Testis (tissue), 3 donors: ENCODE data around the gene SPATA13. TPM values are rescaled to one million over a fixed set of nuclear protein-coding genes. Genes with fewer than 3 reads are reported as not detected.
A peak's percentile ranks its signal among the peaks of the same experiment; 100 is the strongest.

Experiments
- DNase-seq: peaks from one replicate; pipeline ENCODE4 v3.0.0-alpha.2; 2019
- H3K27ac ChIP-seq, 2 donors: fragments of 200-600 bp; sonication (generic); one replicate each; pipeline ENCODE4 v1.5.1; 2019
- H3K27me3 ChIP-seq: fragments of 200-600 bp; sonication (generic); one replicate; pipeline ENCODE4 v1.5.1; 2019
- H3K36me3 ChIP-seq: fragments of 200-600 bp; sonication (generic); one replicate; pipeline ENCODE4 v1.5.1; 2017; ENCODE audit warnings: low read depth; ENCODE audit errors: missing control alignments
- H3K4me1 ChIP-seq: fragments of 200-600 bp; sonication (generic); one replicate; pipeline ENCODE4 v1.5.1; 2019
- H3K4me3 ChIP-seq, 2 donors: fragments of 200-600 bp; sonication (generic); one replicate each; pipeline ENCODE4 v1.5.1; 2017 to 2019
- H3K9me3 ChIP-seq: fragments of 200-600 bp; sonication (generic); one replicate; pipeline ENCODE4 v1.5.1; 2017
- CTCF ChIP-seq, 3 experiments: fragments of 450-650 bp in 2 of 3; fragments of 200-600 bp in 1 of 3; sonication (generic) in 1 of 3; IDR thresholded peaks; one replicate each; pipeline ENCODE4 v1.5.1; 2016 to 2019; ENCODE audit warnings: antibody characterized with exemption in 3 of 3, mild to moderate bottlenecking in 2 of 3, moderate library complexity in 1 of 3
- POLR2A ChIP-seq: fragments of 450-650 bp; IDR thresholded peaks from one replicate; pipeline ENCODE4 v1.6.1; 2017; ENCODE audit warnings: antibody characterized with exemption, mild to moderate bottlenecking, moderate library complexity
- WGBS, 2 donors: methylation state at CpG; one replicate each; pipeline ENCODE4 v1.1.5; 2018; 5-methylcytosine and 5-hydroxymethylcytosine counted together
- intact Hi-C: fragments of 100-400 bp; cut with DNase I; formaldehyde crosslinking; loops from one replicate; pipeline ENCODE4 v1.15.1; 2023; ENCODE audit warnings: low total_unique reads
- polyA plus RNA-seq: library from polyadenylated mRNA; stranded (reverse); fragments of 350-450 nt; fragmentation: Illumina TruSeq; extraction: RNeasy Lipid Tissue Mini Kit (QIAGEN cat#74804); gene quantifications from one replicate; pipeline ENCODE4 v1.2.3, GENCODE V29; 2014; ENCODE audit warnings: low read depth, low replicate concordance; ENCODE audit not compliant: insufficient read depth
- total RNA-seq, 2 donors: library from RNA; depleted of rRNA; stranded (reverse); fragments of >200 nt; gene quantifications; one replicate each; pipeline ENCODE4 v1.2.3, GENCODE V29; 2016

The SPATA13 gene
- total and polyA plus RNA-seq, 3 donors from 2014 or later: 12.9 to 35.6 (median 30.6) TPM

GRCh38 chr13:24179486-24179850 lies 18.9 kb downstream of the SPATA13 start:
- TF ChIP-seq CTCF (IDR thresholded peaks at IDR 0.05) (no peak), POLR2A (no peak)
- Histone ChIP-seq H3K27me3 (no peaks in the 10 kb centered on the region), H3K4me3 (no peak overlapping the region), H3K27ac (no peak overlapping the region), H3K4me1 (peaks cover 16% of the 10 kb centered on the region), H3K9me3 (no peaks in the 10 kb centered on the region), H3K36me3 (no peaks in the 10 kb centered on the region)
- no peak for DNase-seq
- WGBS, 2 donors: 93 to 95% methylated on average over 1 of the region's 1 CpG
- intact Hi-C loops: no loop called here

- H3K4me3 ChIP-seq: no peak overlapping the region
- H3K36me3 ChIP-seq: no peaks in the 10 kb centered on the region
- 87 to 95% methylated on average over 5 of the region's 5 CpGs for WGBS, 2 donors
- no peak for DNase-seq
- no peaks in the 10 kb centered on the region for H3K9me3 ChIP-seq
- no peaks in the 10 kb centered on the region for H3K27me3 ChIP-seq
- peaks cover 15% of the 10 kb centered on the region for H3K4me1 ChIP-seq
- no peak overlapping the region for H3K27ac ChIP-seq
- intact Hi-C loops: no loop called here
- TF ChIP-seq CTCF (IDR thresholded peaks at IDR 0.05) (no peak), POLR2A (no peak)
Observed at GRCh38 chr13:24180750-24181377, 20.3 kb downstream of the SPATA13 start.

GRCh38 chr13:24181991-24182702 lies 21.6 kb downstream of the SPATA13 start:
- H3K27ac ChIP-seq: no peak overlapping the region
- TF ChIP-seq POLR2A: no peak
- TF ChIP-seq CTCF (IDR thresholded peaks at IDR 0.05): no peak
- intact Hi-C loops: no loop called here
- no peak for DNase-seq
- WGBS, 2 donors: 90 to 91% methylated on average over 4 of the region's 4 CpGs
- H3K4me1 ChIP-seq: peaks cover 6% of the 10 kb centered on the region
- H3K4me3 ChIP-seq: no peak overlapping the region
- no peaks in the 10 kb centered on the region for H3K9me3 ChIP-seq
- no peaks in the 10 kb centered on the region for H3K36me3 ChIP-seq
- no peaks in the 10 kb centered on the region for H3K27me3 ChIP-seq

DNA sequence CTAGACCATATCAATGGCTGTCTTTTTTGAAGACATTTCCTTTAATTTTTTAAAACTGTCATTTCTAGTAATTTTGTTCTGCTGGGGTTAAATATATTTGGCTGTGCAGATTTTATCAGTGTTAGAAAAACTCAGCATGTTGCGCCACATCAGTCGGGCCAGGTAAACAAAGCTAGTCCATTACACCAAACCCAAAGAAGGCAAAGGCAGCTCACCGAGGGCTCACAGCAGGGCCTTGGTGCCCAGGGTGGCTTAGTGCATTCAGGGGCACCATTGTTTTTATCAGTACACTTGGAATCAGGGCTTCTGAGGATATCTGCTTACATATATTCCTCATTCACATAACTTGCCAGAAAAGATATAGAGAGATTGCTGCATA lies 22.2 kb downstream of the SPATA13 start:
- no peak for DNase-seq
- 100% methylated on average over 3 of the region's 3 CpGs for WGBS, 2 donors
- H3K4me3 ChIP-seq: no peak overlapping the region
- H3K36me3 ChIP-seq: no peaks in the 10 kb centered on the region
- intact Hi-C loops: no loop called here
- H3K27ac ChIP-seq: no peak overlapping the region
- no peaks in the 10 kb centered on the region for H3K27me3 ChIP-seq
- TF ChIP-seq POLR2A (no peak), CTCF (IDR thresholded peaks at IDR 0.05) (no peak)
- no peaks in the 10 kb centered on the region for H3K9me3 ChIP-seq
- peaks cover 6% of the 10 kb centered on the region for H3K4me1 ChIP-seq

DNA sequence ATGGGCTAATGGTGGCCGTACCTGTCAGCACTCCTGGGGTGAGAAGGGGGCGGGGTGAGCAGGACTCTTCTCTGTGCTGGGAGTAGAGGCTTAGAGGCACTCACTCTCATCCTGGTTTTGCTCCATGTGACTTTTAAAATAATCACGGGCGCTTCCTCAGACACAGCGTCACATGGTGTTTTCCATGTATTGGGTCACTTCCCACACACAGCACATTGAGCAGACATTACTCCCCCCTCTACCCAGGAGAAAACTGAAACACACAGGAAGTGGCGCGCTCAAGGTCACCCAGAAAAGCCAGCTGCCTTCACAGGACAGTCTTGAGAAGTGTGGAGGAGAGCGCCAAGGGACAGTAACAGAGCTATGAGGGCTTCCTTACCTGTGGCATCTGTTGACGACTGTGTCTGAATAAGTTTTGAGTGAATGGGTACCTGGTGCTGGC lies 23.2 kb downstream of the SPATA13 start:
- Histone ChIP-seq H3K4me3 (no peak overlapping the region), H3K27me3 (no peaks in the 10 kb centered on the region), H3K9me3 (no peaks in the 10 kb centered on the region), H3K27ac (peak overlapping the region in 1 of 2 donors; percentile 18), H3K36me3 (no peaks in the 10 kb centered on the region), H3K4me1 (peaks cover 6% of the 10 kb centered on the region)
- 47 to 54% methylated on average over 9 of the region's 9 CpGs for WGBS, 2 donors
- DNase-seq: peak; percentile 70
- no peak for TF ChIP-seq POLR2A
- no peak for TF ChIP-seq CTCF (IDR thresholded peaks at IDR 0.05)
- intact Hi-C loops: no loop called here
